ENCODE data around the gene ERBB4.

The ERBB4 gene

DNA sequence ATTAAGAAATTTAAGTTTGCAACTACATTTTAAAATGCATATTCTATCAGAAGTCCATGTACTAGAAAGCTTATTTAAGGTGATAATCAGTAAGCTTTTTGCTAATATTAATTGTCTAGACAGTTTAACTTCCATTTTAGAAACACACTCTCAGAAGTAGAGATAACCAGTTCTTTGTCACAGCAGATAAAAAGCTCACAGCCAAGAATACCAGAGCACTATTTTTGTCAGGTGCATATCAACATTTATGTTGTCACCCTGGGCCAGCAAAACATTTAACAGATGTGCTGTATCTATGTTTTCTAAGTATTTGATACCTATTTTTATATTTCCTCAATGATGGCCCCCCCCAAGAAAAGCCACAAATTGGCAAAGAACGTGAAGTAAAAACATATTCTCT lies 192.6 kb downstream of the ERBB4 start:
- H3K9ac ChIP-seq (ENCODE audit: low read depth in 1 of 2, low read length in 2 of 2): no peak overlapping the region
- no peaks in the 10 kb centered on the region for H3K9me3 ChIP-seq (ENCODE audit: control insufficient read depth in 2 of 2, low read length in 2 of 2)
- no peak overlapping the region for H3K27ac ChIP-seq (ENCODE audit: low read depth in 2 of 2, low read length in 2 of 2)
- no peaks in the 10 kb centered on the region for H3K4me1 ChIP-seq (ENCODE audit: control insufficient read depth in 2 of 2, insufficient read depth in 2 of 2, low read length in 2 of 2)
- no peak overlapping the region for H3K4me3 ChIP-seq (ENCODE audit: low read length in 2 of 2)
- H3K36me3 ChIP-seq (ENCODE audit: control insufficient read depth in 2 of 2, insufficient read depth in 2 of 2, low read length in 2 of 2): no peaks in the 10 kb centered on the region
- H3K27me3 ChIP-seq (ENCODE audit: control insufficient read depth in 2 of 2, insufficient read depth in 2 of 2, low read length in 2 of 2): no peaks in the 10 kb centered on the region

DNA sequence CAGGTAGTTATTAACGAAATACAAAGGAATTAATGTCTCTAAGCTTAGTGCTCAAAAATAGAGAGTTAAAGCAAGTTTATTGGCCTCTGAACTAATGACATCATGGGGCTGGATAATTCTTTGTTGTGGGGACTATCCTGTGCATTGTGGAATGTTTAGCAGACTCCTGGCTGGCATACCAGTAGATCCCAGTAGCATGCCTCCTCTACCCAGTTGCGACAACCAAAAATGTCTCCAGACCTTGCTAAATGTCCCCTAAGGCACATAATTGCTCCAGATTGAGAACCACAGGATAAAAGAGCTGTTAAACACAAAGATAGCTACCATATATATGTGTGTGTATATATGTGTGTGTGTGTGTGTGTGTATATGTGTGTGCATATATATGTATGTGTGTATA lies 194.5 kb downstream of the ERBB4 start:
- Histone ChIP-seq H3K4me1 (ENCODE audit: control insufficient read depth in 2 of 2, insufficient read depth in 2 of 2, low read length in 2 of 2) (no peaks in the 10 kb centered on the region), H3K27ac (ENCODE audit: low read depth in 2 of 2, low read length in 2 of 2) (no peak overlapping the region), H3K36me3 (ENCODE audit: control insufficient read depth in 2 of 2, insufficient read depth in 2 of 2, low read length in 2 of 2) (no peaks in the 10 kb centered on the region)

DNA sequence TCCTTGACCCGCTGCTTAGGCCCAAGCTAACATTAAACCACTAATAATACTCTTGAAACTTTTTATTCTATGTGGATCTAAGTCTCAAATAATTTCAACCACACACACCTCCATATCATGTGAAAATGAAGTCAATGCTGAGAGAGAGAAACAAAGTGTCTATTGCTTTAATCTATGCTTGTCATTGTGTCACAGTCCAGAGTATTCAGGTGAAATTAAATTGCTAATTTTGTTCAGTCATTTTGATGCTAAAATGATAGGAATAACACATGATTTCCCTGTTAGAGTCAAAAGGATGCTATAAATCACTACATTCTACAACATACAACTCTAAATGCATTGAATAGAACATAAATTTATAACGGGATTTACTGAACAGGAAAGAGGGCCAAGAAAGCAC lies 195.4 kb downstream of the ERBB4 start:
- Histone ChIP-seq H3K9me3 (ENCODE audit: control insufficient read depth in 2 of 2, low read length in 2 of 2) (no peaks in the 10 kb centered on the region), H3K27ac (ENCODE audit: low read depth in 2 of 2, low read length in 2 of 2) (no peak overlapping the region), H3K36me3 (ENCODE audit: control insufficient read depth in 2 of 2, insufficient read depth in 2 of 2, low read length in 2 of 2) (no peaks in the 10 kb centered on the region), H3K4me3 (ENCODE audit: low read length in 2 of 2) (no peak overlapping the region), H3K27me3 (ENCODE audit: control insufficient read depth in 2 of 2, insufficient read depth in 2 of 2, low read length in 2 of 2) (no peaks in the 10 kb centered on the region), H3K4me1 (ENCODE audit: control insufficient read depth in 2 of 2, insufficient read depth in 2 of 2, low read length in 2 of 2) (no peaks in the 10 kb centered on the region), H3K9ac (ENCODE audit: low read depth in 1 of 2, low read length in 2 of 2) (no peak overlapping the region)

More for the DNA sequence above, 194.5 kb downstream of the ERBB4 start:
- Histone ChIP-seq H3K9ac (ENCODE audit: low read depth in 1 of 2, low read length in 2 of 2) (no peak overlapping the region), H3K27me3 (ENCODE audit: control insufficient read depth in 2 of 2, insufficient read depth in 2 of 2, low read length in 2 of 2) (no peaks in the 10 kb centered on the region), H3K4me3 (ENCODE audit: low read length in 2 of 2) (no peak overlapping the region), H3K9me3 (ENCODE audit: control insufficient read depth in 2 of 2, low read length in 2 of 2) (no peaks in the 10 kb centered on the region)

DNA sequence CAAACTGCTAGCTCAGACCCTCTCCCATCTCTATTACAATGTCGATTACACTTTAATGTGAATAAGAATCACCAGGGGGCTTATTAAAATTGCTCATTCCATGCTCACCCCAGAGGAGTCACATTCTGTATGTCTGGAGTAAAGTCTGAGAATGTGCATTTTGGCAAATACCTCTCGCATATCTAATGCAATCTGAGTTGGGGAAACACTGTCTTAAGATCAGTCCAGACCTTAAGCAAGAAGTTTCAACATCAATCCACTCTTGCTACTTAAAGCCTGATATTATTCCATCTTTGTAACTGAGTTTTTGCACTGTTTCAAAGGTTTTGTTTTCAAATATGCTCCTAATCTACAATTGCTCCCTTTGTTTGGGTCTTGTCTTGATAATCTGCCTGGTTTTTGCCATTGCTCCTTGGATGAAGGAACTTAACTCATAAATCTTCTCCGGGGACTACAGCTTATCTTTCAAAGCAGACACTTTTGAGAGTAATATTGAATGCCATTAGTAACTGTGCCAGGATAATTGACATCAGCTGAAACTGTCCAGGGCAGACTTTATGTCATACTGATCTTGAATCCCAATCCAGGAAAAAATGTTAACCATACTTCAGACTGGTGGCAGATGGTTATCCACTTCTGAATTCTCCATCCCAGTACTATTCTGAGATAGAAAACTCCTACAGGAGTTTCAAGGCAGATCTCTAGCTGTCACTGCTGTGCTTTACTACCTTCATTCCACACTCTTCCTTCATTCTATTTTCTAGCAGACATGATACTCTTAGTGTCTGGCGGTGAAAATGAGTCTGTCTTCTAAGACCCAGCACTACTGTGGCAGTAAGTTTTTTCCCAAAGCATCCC lies 200.9 kb downstream of the ERBB4 start:
- Histone ChIP-seq H3K27ac (ENCODE audit: low read depth in 2 of 2, low read length in 2 of 2) (no peak overlapping the region), H3K9ac (ENCODE audit: low read depth in 1 of 2, low read length in 2 of 2) (no peak overlapping the region), H3K4me1 (ENCODE audit: control insufficient read depth in 2 of 2, insufficient read depth in 2 of 2, low read length in 2 of 2) (no peaks in the 10 kb centered on the region), H3K4me3 (ENCODE audit: low read length in 2 of 2) (no peak overlapping the region), H3K27me3 (ENCODE audit: control insufficient read depth in 2 of 2, insufficient read depth in 2 of 2, low read length in 2 of 2) (no peaks in the 10 kb centered on the region), H3K36me3 (ENCODE audit: control insufficient read depth in 2 of 2, insufficient read depth in 2 of 2, low read length in 2 of 2) (no peaks in the 10 kb centered on the region), H3K9me3 (ENCODE audit: control insufficient read depth in 2 of 2, low read length in 2 of 2) (no peaks in the 10 kb centered on the region)

DNA sequence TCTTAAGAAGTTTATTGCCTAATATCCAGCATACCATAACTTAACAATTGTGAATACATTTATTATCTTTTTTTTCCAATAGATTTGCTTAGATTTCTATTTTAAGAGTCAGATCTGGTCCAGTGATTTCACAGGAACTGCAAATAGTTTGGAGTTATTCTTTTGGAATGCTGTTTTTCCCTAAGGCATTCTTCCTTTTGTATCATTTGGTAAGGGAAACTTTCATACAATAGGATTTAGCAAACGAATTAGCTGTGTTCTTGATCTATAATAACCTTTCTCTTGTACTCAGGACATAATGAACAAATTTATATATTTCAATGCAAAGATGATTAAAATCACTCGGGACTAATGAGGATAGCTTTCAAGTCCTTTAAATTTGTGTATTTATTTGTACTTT lies 201.6 kb downstream of the ERBB4 start:
- Histone ChIP-seq H3K9me3 (ENCODE audit: control insufficient read depth in 2 of 2, low read length in 2 of 2) (no peaks in the 10 kb centered on the region), H3K9ac (ENCODE audit: low read depth in 1 of 2, low read length in 2 of 2) (no peak overlapping the region), H3K4me3 (ENCODE audit: low read length in 2 of 2) (no peak overlapping the region), H3K27me3 (ENCODE audit: control insufficient read depth in 2 of 2, insufficient read depth in 2 of 2, low read length in 2 of 2) (no peaks in the 10 kb centered on the region), H3K4me1 (ENCODE audit: control insufficient read depth in 2 of 2, insufficient read depth in 2 of 2, low read length in 2 of 2) (no peaks in the 10 kb centered on the region), H3K27ac (ENCODE audit: low read depth in 2 of 2, low read length in 2 of 2) (no peak overlapping the region), H3K36me3 (ENCODE audit: control insufficient read depth in 2 of 2, insufficient read depth in 2 of 2, low read length in 2 of 2) (no peaks in the 10 kb centered on the region)

DNA sequence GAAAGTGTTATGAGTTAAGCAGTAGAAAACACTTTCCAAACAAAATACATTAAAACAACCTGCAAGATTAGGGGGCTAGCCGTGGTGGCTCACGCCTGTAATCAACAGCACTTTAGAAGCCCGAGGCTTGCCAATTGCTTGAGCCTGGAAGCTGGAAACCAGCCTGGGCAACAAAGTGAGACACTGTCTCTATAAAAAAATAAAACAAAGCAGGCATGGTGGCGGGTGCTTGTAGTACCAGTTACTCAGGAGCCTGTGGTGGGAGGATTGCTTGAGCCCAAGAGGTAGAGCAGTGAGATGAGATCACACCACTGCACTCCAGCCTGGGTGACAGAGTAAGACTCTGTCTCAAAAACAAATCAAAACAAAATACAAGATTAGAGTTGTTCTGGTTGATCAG lies 208.3 kb downstream of the ERBB4 start:
- no peak overlapping the region for H3K27ac ChIP-seq (ENCODE audit: low read depth in 2 of 2, low read length in 2 of 2)
- H3K9ac ChIP-seq (ENCODE audit: low read depth in 1 of 2, low read length in 2 of 2): no peak overlapping the region
- peaks cover 0 to 3% of the 10 kb centered on the region in 2 donors for H3K4me1 ChIP-seq (ENCODE audit: control insufficient read depth in 2 of 2, insufficient read depth in 2 of 2, low read length in 2 of 2)
- H3K36me3 ChIP-seq (ENCODE audit: control insufficient read depth in 2 of 2, insufficient read depth in 2 of 2, low read length in 2 of 2): no peaks in the 10 kb centered on the region
- H3K9me3 ChIP-seq (ENCODE audit: control insufficient read depth in 2 of 2, low read length in 2 of 2): no peaks in the 10 kb centered on the region
- H3K4me3 ChIP-seq (ENCODE audit: low read length in 2 of 2): no peak overlapping the region
- H3K27me3 ChIP-seq (ENCODE audit: control insufficient read depth in 2 of 2, insufficient read depth in 2 of 2, low read length in 2 of 2): no peaks in the 10 kb centered on the region

DNA sequence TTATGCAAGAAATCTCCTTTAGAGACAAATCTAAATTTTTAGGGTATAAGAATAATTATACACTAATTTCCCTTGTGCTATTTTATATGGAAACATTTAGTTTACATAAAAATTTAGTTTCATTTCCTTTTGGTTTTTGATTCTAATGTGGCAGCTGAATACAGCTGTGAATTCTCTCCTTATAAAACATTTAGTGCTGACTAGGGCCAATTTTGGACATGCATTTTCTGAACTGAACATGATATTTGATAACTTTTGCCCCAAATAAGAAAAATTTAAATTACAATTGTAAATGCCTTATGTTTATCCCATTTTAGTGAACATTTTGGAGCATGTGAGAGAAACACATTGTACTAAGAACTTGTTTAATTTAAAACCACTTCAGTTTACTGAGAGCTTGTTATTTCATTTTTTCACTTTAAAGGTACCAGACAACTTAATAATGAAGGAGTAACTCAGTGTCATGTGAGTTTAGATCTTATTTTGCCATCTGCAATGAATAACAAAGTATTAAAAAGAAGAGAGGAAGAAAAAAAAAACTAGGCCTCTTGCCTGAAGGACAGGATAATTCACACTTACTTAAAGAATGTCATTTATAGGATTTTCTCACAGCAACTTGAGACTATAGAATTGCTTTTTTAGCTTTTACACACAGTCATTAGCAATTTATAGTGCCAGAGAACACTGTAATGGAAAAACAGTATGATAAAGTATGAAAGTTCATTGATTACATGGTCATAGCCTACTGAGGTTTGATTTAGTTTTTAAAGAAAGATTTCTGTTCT lies 209.7 kb downstream of the ERBB4 start:
- H3K4me1 ChIP-seq (ENCODE audit: control insufficient read depth in 2 of 2, insufficient read depth in 2 of 2, low read length in 2 of 2): peaks cover 0 to 3% of the 10 kb centered on the region in 2 donors
- no peaks in the 10 kb centered on the region for H3K36me3 ChIP-seq (ENCODE audit: control insufficient read depth in 2 of 2, insufficient read depth in 2 of 2, low read length in 2 of 2)
- no peaks in the 10 kb centered on the region for H3K27me3 ChIP-seq (ENCODE audit: control insufficient read depth in 2 of 2, insufficient read depth in 2 of 2, low read length in 2 of 2)
- H3K9me3 ChIP-seq (ENCODE audit: control insufficient read depth in 2 of 2, low read length in 2 of 2): no peaks in the 10 kb centered on the region
- no peak overlapping the region for H3K9ac ChIP-seq (ENCODE audit: low read depth in 1 of 2, low read length in 2 of 2)
- H3K4me3 ChIP-seq (ENCODE audit: low read length in 2 of 2): no peak overlapping the region
- no peak overlapping the region for H3K27ac ChIP-seq (ENCODE audit: low read depth in 2 of 2, low read length in 2 of 2)

DNA sequence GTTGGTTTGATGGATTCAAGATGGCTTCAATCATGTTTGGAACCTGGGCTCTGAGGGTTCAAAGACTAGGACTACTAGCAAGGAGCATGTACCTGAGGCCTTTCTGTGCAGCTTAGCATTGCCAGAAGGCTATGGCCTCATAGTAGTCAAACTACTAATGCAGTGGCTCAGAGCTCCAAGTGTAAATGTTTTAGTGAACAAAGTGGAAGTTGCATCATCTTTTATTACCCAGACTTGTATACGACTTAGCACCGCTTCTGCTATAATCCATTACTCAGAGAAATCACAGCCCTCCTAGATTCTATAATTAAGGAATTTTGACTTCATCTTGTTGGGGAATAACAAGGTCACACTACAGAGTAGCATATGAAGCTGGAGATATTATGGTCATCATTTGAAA lies 210.5 kb downstream of the ERBB4 start:
- Histone ChIP-seq H3K9ac (ENCODE audit: low read depth in 1 of 2, low read length in 2 of 2) (no peak overlapping the region), H3K36me3 (ENCODE audit: control insufficient read depth in 2 of 2, insufficient read depth in 2 of 2, low read length in 2 of 2) (no peaks in the 10 kb centered on the region), H3K4me3 (ENCODE audit: low read length in 2 of 2) (no peak overlapping the region), H3K9me3 (ENCODE audit: control insufficient read depth in 2 of 2, low read length in 2 of 2) (no peaks in the 10 kb centered on the region), H3K27me3 (ENCODE audit: control insufficient read depth in 2 of 2, insufficient read depth in 2 of 2, low read length in 2 of 2) (no peaks in the 10 kb centered on the region), H3K4me1 (ENCODE audit: control insufficient read depth in 2 of 2, insufficient read depth in 2 of 2, low read length in 2 of 2) (peaks cover 0 to 3% of the 10 kb centered on the region in 2 donors), H3K27ac (ENCODE audit: low read depth in 2 of 2, low read length in 2 of 2) (no peak overlapping the region)

DNA sequence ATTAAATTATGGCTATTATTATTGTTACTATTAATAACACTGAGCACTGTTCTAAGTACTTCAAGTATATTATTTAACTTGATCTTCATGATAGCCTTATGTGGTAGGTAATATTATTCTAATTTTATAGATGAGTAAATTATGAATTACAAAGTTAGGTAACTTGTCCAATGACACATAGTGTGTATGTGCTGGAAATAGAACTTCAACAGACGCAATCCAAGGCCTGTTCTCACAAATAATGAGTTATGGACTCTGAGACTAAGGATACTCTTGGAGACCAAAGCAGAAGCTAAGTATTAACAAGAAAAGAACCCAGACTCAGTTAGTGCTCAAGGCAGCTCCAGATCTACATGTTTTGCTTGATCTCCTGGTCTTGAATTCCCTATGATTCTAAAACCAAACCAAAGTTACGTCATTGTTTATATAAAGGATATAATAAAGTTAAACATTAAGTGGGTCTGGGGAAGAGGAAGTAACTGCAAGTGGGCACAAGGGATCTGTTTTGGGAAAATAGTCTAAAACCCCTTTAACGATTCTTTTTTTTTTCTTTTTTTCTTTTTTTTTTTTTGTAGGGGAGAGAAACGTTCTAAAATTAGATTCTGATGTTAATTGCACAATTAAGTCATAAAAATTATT lies 211.3 kb downstream of the ERBB4 start:
- H3K9ac ChIP-seq (ENCODE audit: low read depth in 1 of 2, low read length in 2 of 2): no peak overlapping the region
- no peak overlapping the region for H3K4me3 ChIP-seq (ENCODE audit: low read length in 2 of 2)
- H3K27me3 ChIP-seq (ENCODE audit: control insufficient read depth in 2 of 2, insufficient read depth in 2 of 2, low read length in 2 of 2): no peaks in the 10 kb centered on the region
- no peaks in the 10 kb centered on the region for H3K36me3 ChIP-seq (ENCODE audit: control insufficient read depth in 2 of 2, insufficient read depth in 2 of 2, low read length in 2 of 2)
- no peak overlapping the region for H3K27ac ChIP-seq (ENCODE audit: low read depth in 2 of 2, low read length in 2 of 2)
- H3K4me1 ChIP-seq (ENCODE audit: control insufficient read depth in 2 of 2, insufficient read depth in 2 of 2, low read length in 2 of 2): peaks cover 0 to 3% of the 10 kb centered on the region in 2 donors
- H3K9me3 ChIP-seq (ENCODE audit: control insufficient read depth in 2 of 2, low read length in 2 of 2): no peaks in the 10 kb centered on the region

DNA sequence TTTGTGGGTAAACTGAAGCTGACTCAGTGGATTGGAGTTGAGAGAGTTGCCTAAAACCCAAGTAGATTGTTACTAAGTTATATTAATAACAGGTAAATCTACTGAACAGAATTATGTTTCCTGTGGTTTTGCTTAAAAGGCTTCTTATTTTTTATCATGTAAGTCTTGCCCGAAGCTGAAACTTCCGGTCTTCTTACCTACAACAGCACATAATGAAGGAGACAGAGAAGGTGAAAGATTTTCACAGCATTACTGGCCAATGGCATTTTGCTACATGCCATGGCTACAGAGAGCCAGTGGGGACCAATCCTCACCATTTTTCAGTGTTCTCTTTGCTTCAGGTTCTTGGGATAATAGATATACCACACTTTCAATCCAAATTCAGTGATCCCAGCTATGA lies 220.0 kb downstream of the ERBB4 start:
- no peak overlapping the region for H3K9ac ChIP-seq (ENCODE audit: low read depth in 1 of 2, low read length in 2 of 2)

More for the DNA sequence above, 220.0 kb downstream of the ERBB4 start:
- H3K27ac ChIP-seq (ENCODE audit: low read depth in 2 of 2, low read length in 2 of 2): no peak overlapping the region
- H3K4me3 ChIP-seq (ENCODE audit: low read length in 2 of 2): no peak overlapping the region
- no peaks in the 10 kb centered on the region for H3K4me1 ChIP-seq (ENCODE audit: control insufficient read depth in 2 of 2, insufficient read depth in 2 of 2, low read length in 2 of 2)
- no peaks in the 10 kb centered on the region for H3K27me3 ChIP-seq (ENCODE audit: control insufficient read depth in 2 of 2, insufficient read depth in 2 of 2, low read length in 2 of 2)
- H3K9me3 ChIP-seq (ENCODE audit: control insufficient read depth in 2 of 2, low read length in 2 of 2): no peaks in the 10 kb centered on the region
- H3K36me3 ChIP-seq (ENCODE audit: control insufficient read depth in 2 of 2, insufficient read depth in 2 of 2, low read length in 2 of 2): no peaks in the 10 kb centered on the region

Data from mucosa of rectum (tissue), 2 donors.